ENCODE data around the gene TRIM61.
"Not testable (repeated sequence)": the region's sequence is repeated elsewhere in the genome, so short reads cannot be mapped to it uniquely, and the experiment has no call there.

Gene TRIM61

GRCh38 chr4:164933244-164933643, 44.2 kb downstream of the TRIM61 start:
- TF ChIP-seq CTCF (IDR thresholded peaks at IDR 0.05; ENCODE audit: low read depth, low read length, missing control alignments) = no peak
- no peak overlapping the region for H3K27ac ChIP-seq
- no peak for DNase-seq
- in situ Hi-C loops (cut with HindIII; ENCODE audit: low pct_ligation_motif_present, low sequenced_read_pairs) = no loop called here
- H3K4me3 ChIP-seq (ENCODE audit: low read depth, low read length) = no peak overlapping the region
- H3K36me3 ChIP-seq (replicated peaks) = no peaks in the 10 kb centered on the region
- no peaks in the 10 kb centered on the region for H3K27me3 ChIP-seq (replicated peaks)

- in situ Hi-C loops (cut with HindIII; ENCODE audit: low pct_ligation_motif_present, low sequenced_read_pairs) = no loop called here
- H3K27me3 ChIP-seq (replicated peaks) = no peaks in the 10 kb centered on the region
- no peaks in the 10 kb centered on the region for H3K36me3 ChIP-seq (replicated peaks)
- H3K4me3 ChIP-seq (ENCODE audit: low read depth, low read length) = no peak overlapping the region
- H3K27ac ChIP-seq = no peak overlapping the region
- peak; percentile 17 for DNase-seq
- no peak for TF ChIP-seq CTCF (IDR thresholded peaks at IDR 0.05; ENCODE audit: low read depth, low read length, missing control alignments)
Measured at GRCh38 chr4:164931551-164932324, 45.7 kb downstream of the TRIM61 start.

DNA sequence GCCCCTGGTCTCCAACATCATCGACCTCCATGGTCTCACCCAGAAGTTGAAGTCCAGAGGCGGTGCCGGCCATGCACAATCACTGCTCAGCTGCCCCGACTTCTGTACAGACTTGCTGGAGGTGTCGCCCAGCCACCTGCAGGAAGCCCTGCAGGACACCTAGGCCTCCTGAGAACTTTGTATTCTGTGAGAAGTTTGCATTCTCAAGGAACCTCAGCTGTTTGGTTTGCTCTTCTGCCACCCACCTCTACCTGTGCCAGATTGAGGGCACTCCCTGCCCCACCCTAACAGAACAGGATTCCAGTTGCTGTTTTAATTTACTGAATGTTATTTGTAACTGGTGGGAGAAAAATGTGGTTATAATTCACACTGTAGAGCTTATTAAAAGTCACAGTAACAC, 46.8 kb downstream of the TRIM61 start:
- no peak overlapping the region for H3K4me3 ChIP-seq (ENCODE audit: low read depth, low read length)
- in situ Hi-C loops (cut with HindIII; ENCODE audit: low pct_ligation_motif_present, low sequenced_read_pairs) = no loop called here
- H3K27ac ChIP-seq = no peak overlapping the region
- TF ChIP-seq CTCF (IDR thresholded peaks at IDR 0.05; ENCODE audit: low read depth, low read length, missing control alignments) = no peak
- no peaks in the 10 kb centered on the region for H3K36me3 ChIP-seq (replicated peaks)
- H3K27me3 ChIP-seq (replicated peaks) = no peaks in the 10 kb centered on the region
- DNase-seq = no peak

DNA sequence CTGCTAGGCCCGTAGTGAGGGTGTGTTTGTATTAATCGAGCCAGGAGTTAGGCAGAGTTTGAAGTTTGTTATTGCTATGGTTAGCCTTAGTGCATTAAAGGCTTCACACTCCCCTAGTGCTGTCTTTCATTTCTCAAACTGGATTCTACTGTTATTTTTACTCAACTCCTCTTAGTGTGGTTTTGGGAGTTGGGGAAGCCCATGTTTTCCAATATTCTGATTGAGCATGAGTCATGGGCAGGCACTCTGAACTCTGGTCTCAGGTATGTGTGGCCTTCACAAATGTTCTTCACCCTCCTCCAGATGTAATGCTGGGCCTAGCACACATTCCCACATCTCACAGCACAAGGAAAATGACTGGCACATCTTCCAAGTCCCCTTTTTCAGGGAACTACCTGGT, 50.4 kb downstream of the TRIM61 start:
- in situ Hi-C loops (cut with HindIII; ENCODE audit: low pct_ligation_motif_present, low sequenced_read_pairs) = not testable (repeated sequence)

GRCh38 chr4:164926301-164926700, 51.2 kb downstream of the TRIM61 start:
- Histone ChIP-seq H3K4me3 (ENCODE audit: low read depth, low read length) (no peak overlapping the region), H3K27ac (no peak overlapping the region), H3K27me3 (replicated peaks) (no peaks in the 10 kb centered on the region), H3K36me3 (replicated peaks) (no peaks in the 10 kb centered on the region)
- no peak for TF ChIP-seq CTCF (IDR thresholded peaks at IDR 0.05; ENCODE audit: low read depth, low read length, missing control alignments)
- in situ Hi-C loops (cut with HindIII; ENCODE audit: low pct_ligation_motif_present, low sequenced_read_pairs) = no loop called here
- DNase-seq = no peak

More for the DNA sequence above, 50.4 kb downstream of the TRIM61 start:
- H3K27ac ChIP-seq; H3K27me3 ChIP-seq (replicated peaks); DNase-seq; H3K36me3 ChIP-seq (replicated peaks); H3K4me3 ChIP-seq (ENCODE audit: low read depth, low read length): not testable (repeated sequence)

DNA sequence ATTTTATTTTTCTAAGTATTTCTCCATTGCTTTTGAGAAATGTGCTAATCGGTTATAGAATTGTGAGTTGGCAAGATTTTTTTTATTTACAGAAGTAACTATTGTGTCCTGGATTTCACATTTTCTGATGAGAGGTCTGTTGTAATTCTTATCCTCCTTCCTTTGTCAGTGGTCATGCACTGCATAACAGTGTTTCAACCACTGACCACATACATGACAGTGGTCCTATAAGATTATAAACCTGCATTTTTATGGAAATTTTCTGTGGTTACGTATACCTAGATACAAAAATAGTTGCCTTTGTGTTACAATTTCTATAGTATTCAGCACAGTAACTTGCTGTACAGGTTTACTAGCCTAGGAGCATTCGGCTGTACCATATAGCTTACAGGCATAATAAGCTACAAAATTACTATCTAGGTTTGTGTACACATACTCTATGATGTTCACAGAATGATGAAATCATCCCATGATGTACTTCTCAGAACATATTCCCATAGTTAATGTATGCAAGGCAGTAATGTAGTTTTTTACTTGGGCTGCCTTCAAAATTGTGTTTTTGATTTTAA, 52.7 kb downstream of the TRIM61 start:
- in situ Hi-C loops (cut with HindIII; ENCODE audit: low pct_ligation_motif_present, low sequenced_read_pairs) = no loop called here
- no peak overlapping the region for H3K27ac ChIP-seq
- H3K27me3 ChIP-seq (replicated peaks) = no peaks in the 10 kb centered on the region
- TF ChIP-seq CTCF (IDR thresholded peaks at IDR 0.05; ENCODE audit: low read depth, low read length, missing control alignments) = no peak
- H3K4me3 ChIP-seq (ENCODE audit: low read depth, low read length) = no peak overlapping the region
- no peak for DNase-seq
- H3K36me3 ChIP-seq (replicated peaks) = no peaks in the 10 kb centered on the region

Data from brain microvascular endothelial cell (primary cell).